ENCODE data around the gene ACP5. TPM values are rescaled to one million over a fixed set of nuclear protein-coding genes. Genes with fewer than 3 reads are reported as not detected.

Gene ACP5
- total RNA-seq, 1 donor from 2014 or later = 24.8 TPM

DNA sequence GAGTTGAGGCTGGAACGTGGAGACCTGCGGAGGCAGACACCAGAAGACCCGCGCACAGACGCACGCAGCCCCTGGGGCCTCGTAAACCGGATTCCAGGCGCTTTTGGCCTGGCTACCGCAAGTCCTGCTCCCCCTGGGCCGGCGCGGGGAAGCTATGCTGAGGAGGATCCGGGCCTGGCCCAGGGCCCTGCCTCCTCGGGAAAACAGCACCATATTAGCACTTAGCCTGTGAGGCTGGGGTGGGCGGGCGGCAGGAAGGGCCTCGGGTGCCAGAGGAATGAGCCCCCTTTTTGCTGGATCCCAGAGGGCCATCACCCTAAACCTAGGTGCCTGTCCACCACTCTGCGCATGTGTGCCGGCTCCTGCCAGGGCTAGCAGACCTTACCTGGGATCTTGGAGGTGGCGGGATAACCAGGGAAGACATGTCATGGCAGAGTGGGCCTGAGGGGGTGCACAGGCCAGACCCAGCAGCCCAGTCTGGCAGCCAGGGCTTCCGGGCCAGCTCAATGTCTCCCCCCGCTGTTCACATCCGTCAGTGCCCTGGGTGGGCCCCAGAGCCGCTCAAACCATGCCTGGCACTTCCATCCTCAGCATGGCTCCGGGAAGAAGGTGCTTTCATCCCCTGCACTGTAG is 25.7 kb downstream of the ACP5 start:
- Histone ChIP-seq H3K4me3 (ENCODE audit: low read depth, low read length) (no peak overlapping the region), H3K36me3 (ENCODE audit: control insufficient read depth, insufficient read depth, low read length) (peaks cover 1% of the 10 kb centered on the region), H3K27me3 (ENCODE audit: control insufficient read depth, insufficient read depth, low read length) (no peaks in the 10 kb centered on the region)
- DNase-seq (ENCODE audit: low read depth) = no peak
- TF ChIP-seq, protein P1, sequence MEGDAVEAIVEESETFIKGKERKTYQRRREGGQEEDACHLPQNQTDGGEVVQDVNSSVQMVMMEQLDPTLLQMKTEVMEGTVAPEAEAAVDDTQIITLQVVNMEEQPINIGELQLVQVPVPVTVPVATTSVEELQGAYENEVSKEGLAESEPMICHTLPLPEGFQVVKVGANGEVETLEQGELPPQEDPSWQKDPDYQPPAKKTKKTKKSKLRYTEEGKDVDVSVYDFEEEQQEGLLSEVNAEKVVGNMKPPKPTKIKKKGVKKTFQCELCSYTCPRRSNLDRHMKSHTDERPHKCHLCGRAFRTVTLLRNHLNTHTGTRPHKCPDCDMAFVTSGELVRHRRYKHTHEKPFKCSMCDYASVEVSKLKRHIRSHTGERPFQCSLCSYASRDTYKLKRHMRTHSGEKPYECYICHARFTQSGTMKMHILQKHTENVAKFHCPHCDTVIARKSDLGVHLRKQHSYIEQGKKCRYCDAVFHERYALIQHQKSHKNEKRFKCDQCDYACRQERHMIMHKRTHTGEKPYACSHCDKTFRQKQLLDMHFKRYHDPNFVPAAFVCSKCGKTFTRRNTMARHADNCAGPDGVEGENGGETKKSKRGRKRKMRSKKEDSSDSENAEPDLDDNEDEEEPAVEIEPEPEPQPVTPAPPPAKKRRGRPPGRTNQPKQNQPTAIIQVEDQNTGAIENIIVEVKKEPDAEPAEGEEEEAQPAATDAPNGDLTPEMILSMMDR (IDR thresholded peaks at IDR 0.05; ENCODE audit: insufficient read depth, low read length, poor library complexity, severe bottlenecking) = no peak

DNA sequence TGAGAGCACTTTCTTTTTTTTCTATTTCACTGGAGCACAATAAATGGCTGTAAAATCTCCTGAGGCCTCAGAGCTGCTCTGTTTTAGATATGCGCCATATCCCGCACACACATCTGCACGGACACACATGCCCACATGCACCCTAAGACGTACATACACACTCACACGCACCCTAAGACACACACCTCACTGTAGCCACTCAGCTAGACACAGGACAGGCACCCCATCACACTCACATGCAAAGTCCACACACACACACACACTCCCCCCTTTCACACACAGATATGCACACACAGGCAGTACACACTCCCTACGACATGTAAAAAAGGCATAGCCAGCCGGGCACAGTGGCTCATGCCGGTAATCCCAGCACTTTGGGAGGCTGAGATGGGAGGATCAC is 27.2 kb downstream of the ACP5 start:
- H3K36me3 ChIP-seq (ENCODE audit: control insufficient read depth, insufficient read depth, low read length) = peaks cover 1% of the 10 kb centered on the region
- no peak for DNase-seq (ENCODE audit: low read depth)
- H3K27me3 ChIP-seq (ENCODE audit: control insufficient read depth, insufficient read depth, low read length) = no peaks in the 10 kb centered on the region
- no peak overlapping the region for H3K4me3 ChIP-seq (ENCODE audit: low read depth, low read length)
- TF ChIP-seq, protein P1 (IDR thresholded peaks at IDR 0.05; ENCODE audit: insufficient read depth, low read length, poor library complexity, severe bottlenecking) = no peak

DNA sequence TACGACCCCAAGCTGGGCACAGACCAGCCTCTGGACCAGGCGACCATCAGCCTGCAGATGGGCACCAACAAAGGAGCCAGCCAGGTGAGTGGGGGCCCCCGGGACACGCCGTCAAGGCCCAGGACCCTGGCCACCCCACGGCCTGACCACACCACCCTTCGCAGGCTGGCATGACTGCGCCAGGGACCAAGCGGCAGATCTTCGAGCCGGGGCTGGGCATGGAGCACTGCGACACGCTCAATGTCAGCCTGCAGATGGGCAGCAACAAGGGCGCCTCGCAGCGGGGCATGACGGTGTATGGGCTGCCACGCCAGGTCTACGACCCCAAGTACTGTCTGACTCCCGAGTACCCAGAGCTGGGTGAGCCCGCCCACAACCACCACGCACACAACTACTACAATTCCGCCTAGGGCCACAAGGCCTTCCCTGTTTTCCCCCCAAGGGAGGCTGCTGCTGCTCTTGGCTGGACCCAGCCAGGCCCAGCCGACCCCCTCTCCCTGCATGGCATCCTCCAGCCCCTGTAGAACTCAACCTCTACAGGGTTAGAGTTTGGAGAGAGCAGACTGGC is 28.0 kb downstream of the ACP5 start:
- Histone ChIP-seq H3K27me3 (ENCODE audit: control insufficient read depth, insufficient read depth, low read length) (no peaks in the 10 kb centered on the region), H3K4me3 (ENCODE audit: low read depth, low read length) (no peak overlapping the region), H3K36me3 (ENCODE audit: control insufficient read depth, insufficient read depth, low read length) (peaks cover 1% of the 10 kb centered on the region)
- TF ChIP-seq, protein P1 (IDR thresholded peaks at IDR 0.05; ENCODE audit: insufficient read depth, low read length, poor library complexity, severe bottlenecking) = no peak
- no peak for DNase-seq (ENCODE audit: low read depth)

DNA sequence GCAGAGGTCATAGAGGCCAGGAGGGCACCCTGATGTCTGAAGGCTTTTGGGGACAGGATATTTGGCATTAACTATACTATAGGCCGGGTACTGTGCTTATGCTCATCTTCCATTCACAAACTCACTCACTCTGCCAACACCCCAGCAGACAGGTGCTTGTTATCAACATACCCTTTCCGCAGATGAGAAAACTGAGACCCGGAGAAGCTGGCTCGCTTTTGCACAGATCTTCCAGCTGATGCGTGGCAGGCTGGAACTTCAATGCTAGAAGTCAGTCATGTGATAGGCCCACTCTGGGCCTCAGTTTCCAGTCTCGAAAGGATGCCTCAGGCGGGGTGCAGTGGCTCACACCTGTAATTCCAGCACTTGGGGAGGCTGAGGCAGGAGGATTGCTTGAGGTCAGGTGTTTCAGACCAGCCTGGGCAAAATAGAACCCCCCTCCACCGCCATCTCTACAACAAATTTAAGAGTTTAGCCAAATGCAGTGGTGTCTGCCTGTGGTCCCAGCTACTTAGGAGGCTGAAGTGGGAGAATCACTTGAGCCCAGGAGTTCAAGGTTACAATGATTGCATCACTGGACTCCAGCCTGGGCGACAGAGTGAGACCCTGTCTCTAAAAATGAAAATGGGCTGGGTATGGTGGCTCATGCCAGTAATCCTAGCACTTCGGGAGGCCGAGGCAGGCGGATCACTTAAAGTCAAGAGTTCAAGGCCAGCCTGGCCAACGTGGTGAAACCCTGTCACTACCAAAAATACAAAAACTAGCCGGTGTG is 29.3 kb downstream of the ACP5 start:
- Histone ChIP-seq H3K4me3 (ENCODE audit: low read depth, low read length) (no peak overlapping the region), H3K27me3 (ENCODE audit: control insufficient read depth, insufficient read depth, low read length) (no peaks in the 10 kb centered on the region), H3K36me3 (ENCODE audit: control insufficient read depth, insufficient read depth, low read length) (no peaks in the 10 kb centered on the region)
- TF ChIP-seq, protein P1 (IDR thresholded peaks at IDR 0.05; ENCODE audit: insufficient read depth, low read length, poor library complexity, severe bottlenecking) = no peak
- no peak for DNase-seq (ENCODE audit: low read depth)

DNA sequence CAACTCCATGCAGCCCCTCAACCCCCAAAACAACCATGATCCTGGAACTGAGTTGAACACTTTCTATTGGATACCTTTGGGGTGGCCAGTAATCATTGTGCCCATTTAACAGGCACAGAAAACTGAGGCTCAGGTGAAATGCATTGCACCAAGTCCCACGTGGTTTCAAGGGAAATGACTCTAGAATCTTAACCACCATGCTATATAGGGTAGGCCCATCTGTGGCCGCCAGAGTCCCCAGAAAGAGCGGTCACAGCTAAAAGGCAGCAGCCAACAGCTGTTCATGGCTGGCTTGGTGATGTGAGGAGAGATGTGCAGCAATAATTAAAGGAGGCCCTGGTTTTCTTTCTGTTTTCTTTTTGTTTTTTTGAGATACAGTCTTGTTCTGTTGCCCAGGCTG is 36.2 kb downstream of the ACP5 start:
- H3K4me3 ChIP-seq (ENCODE audit: low read depth, low read length) = no peak overlapping the region
- TF ChIP-seq, protein P1 (IDR thresholded peaks at IDR 0.05; ENCODE audit: insufficient read depth, low read length, poor library complexity, severe bottlenecking) = no peak
- H3K36me3 ChIP-seq (ENCODE audit: control insufficient read depth, insufficient read depth, low read length) = no peaks in the 10 kb centered on the region
- H3K27me3 ChIP-seq (ENCODE audit: control insufficient read depth, insufficient read depth, low read length) = peaks cover 5% of the 10 kb centered on the region
- DNase-seq (ENCODE audit: low read depth) = no peak
